Measurements from ENCODE around the gene BAHCC1. TPM values are rescaled to one million over a fixed set of nuclear protein-coding genes. Genes with fewer than 3 reads are reported as not detected.

Gene BAHCC1
- total RNA-seq, 1 donor from 2014 or later, result 0.91 TPM

GRCh38 chr17:81373536-81374160, 21.6 kb upstream of the BAHCC1 start:
- intact Hi-C loops (cut with micrococcal nuclease), result no loop called here
- H3K4me1 Mint-ChIP-seq (ENCODE audit: low read depth), result no peaks in the 10 kb centered on the region
- no peaks in the 10 kb centered on the region for H3K27me3 Mint-ChIP-seq (ENCODE audit: low read depth)
- H3K36me3 Mint-ChIP-seq (ENCODE audit: low read depth), result no peaks in the 10 kb centered on the region
- no peak for DNase-seq (ENCODE audit: low spot score)
- H3K27ac Mint-ChIP-seq, result no peak overlapping the region
- no peak overlapping the region for H3K4me3 Mint-ChIP-seq (ENCODE audit: low read depth)
- no peaks in the 10 kb centered on the region for H3K9me3 Mint-ChIP-seq

- H3K4me3 Mint-ChIP-seq (ENCODE audit: low read depth), result no peak overlapping the region
- intact Hi-C loops (cut with micrococcal nuclease), result no loop called here
- no peak overlapping the region for H3K27ac Mint-ChIP-seq
- no peak for DNase-seq (ENCODE audit: low spot score)
- H3K4me1 Mint-ChIP-seq (ENCODE audit: low read depth), result no peaks in the 10 kb centered on the region
- no peaks in the 10 kb centered on the region for H3K9me3 Mint-ChIP-seq
- H3K36me3 Mint-ChIP-seq (ENCODE audit: low read depth), result no peaks in the 10 kb centered on the region
- no peaks in the 10 kb centered on the region for H3K27me3 Mint-ChIP-seq (ENCODE audit: low read depth)
Observed at GRCh38 chr17:81374890-81375289, 20.4 kb upstream of the BAHCC1 start.

- H3K9me3 Mint-ChIP-seq, result no peaks in the 10 kb centered on the region
- no peaks in the 10 kb centered on the region for H3K36me3 Mint-ChIP-seq (ENCODE audit: low read depth)
- DNase-seq (ENCODE audit: low spot score), result no peak
- intact Hi-C loops (cut with micrococcal nuclease), result no loop called here
- no peak overlapping the region for H3K27ac Mint-ChIP-seq
- no peaks in the 10 kb centered on the region for H3K27me3 Mint-ChIP-seq (ENCODE audit: low read depth)
- H3K4me1 Mint-ChIP-seq (ENCODE audit: low read depth), result no peaks in the 10 kb centered on the region
- H3K4me3 Mint-ChIP-seq (ENCODE audit: low read depth), result no peak overlapping the region
Observed at GRCh38 chr17:81376946-81377714, 18.1 kb upstream of the BAHCC1 start.

- intact Hi-C loops (cut with micrococcal nuclease), result no loop called here
- no peaks in the 10 kb centered on the region for H3K36me3 Mint-ChIP-seq (ENCODE audit: low read depth)
Observed at GRCh38 chr17:81378941-81379511, 16.2 kb upstream of the BAHCC1 start.

GRCh38 chr17:81379523-81379942, 15.7 kb upstream of the BAHCC1 start:
- no peak for DNase-seq (ENCODE audit: low spot score)
- Mint-ChIP-seq H3K36me3 (ENCODE audit: low read depth) (no peaks in the 10 kb centered on the region), H3K4me1 (ENCODE audit: low read depth) (no peaks in the 10 kb centered on the region), H3K27ac (no peak overlapping the region), H3K4me3 (ENCODE audit: low read depth) (no peak overlapping the region), H3K9me3 (no peaks in the 10 kb centered on the region), H3K27me3 (ENCODE audit: low read depth) (no peaks in the 10 kb centered on the region)
- intact Hi-C loops (cut with micrococcal nuclease), result no loop called here

More at GRCh38 chr17:81378941-81379511, 16.2 kb upstream of the BAHCC1 start:
- DNase-seq (ENCODE audit: low spot score), result no peak
- H3K27me3 Mint-ChIP-seq (ENCODE audit: low read depth), result no peaks in the 10 kb centered on the region
- no peaks in the 10 kb centered on the region for H3K9me3 Mint-ChIP-seq
- no peak overlapping the region for H3K4me3 Mint-ChIP-seq (ENCODE audit: low read depth)
- H3K27ac Mint-ChIP-seq, result no peak overlapping the region
- no peaks in the 10 kb centered on the region for H3K4me1 Mint-ChIP-seq (ENCODE audit: low read depth)

GRCh38 chr17:81380131-81380530, 15.1 kb upstream of the BAHCC1 start:
- no peaks in the 10 kb centered on the region for H3K36me3 Mint-ChIP-seq (ENCODE audit: low read depth)
- H3K27ac Mint-ChIP-seq, result no peak overlapping the region
- peaks cover 4% of the 10 kb centered on the region for H3K27me3 Mint-ChIP-seq (ENCODE audit: low read depth)
- no peaks in the 10 kb centered on the region for H3K4me1 Mint-ChIP-seq (ENCODE audit: low read depth)
- intact Hi-C loops (cut with micrococcal nuclease), result no loop called here
- H3K4me3 Mint-ChIP-seq (ENCODE audit: low read depth), result no peak overlapping the region
- DNase-seq (ENCODE audit: low spot score), result no peak
- no peaks in the 10 kb centered on the region for H3K9me3 Mint-ChIP-seq

GRCh38 chr17:81380666-81381518, 14.4 kb upstream of the BAHCC1 start:
- H3K4me1 Mint-ChIP-seq (ENCODE audit: low read depth), result no peaks in the 10 kb centered on the region
- H3K9me3 Mint-ChIP-seq, result no peaks in the 10 kb centered on the region
- DNase-seq (ENCODE audit: low spot score), result no peak
- intact Hi-C loops (cut with micrococcal nuclease), result no loop called here
- no peak overlapping the region for H3K27ac Mint-ChIP-seq
- no peak overlapping the region for H3K4me3 Mint-ChIP-seq (ENCODE audit: low read depth)
- no peaks in the 10 kb centered on the region for H3K36me3 Mint-ChIP-seq (ENCODE audit: low read depth)
- H3K27me3 Mint-ChIP-seq (ENCODE audit: low read depth), result peaks cover 12% of the 10 kb centered on the region

GRCh38 chr17:81381632-81382577, 13.4 kb upstream of the BAHCC1 start:
- no peaks in the 10 kb centered on the region for H3K36me3 Mint-ChIP-seq (ENCODE audit: low read depth)
- H3K4me1 Mint-ChIP-seq (ENCODE audit: low read depth), result peaks cover 3% of the 10 kb centered on the region
- no peak overlapping the region for H3K4me3 Mint-ChIP-seq (ENCODE audit: low read depth)
- no peak overlapping the region for H3K27ac Mint-ChIP-seq
- DNase-seq (ENCODE audit: low spot score), result no peak
- peaks cover 17% of the 10 kb centered on the region for H3K27me3 Mint-ChIP-seq (ENCODE audit: low read depth)
- intact Hi-C loops (cut with micrococcal nuclease), result no loop called here
- no peaks in the 10 kb centered on the region for H3K9me3 Mint-ChIP-seq

- H3K36me3 Mint-ChIP-seq (ENCODE audit: low read depth), result no peaks in the 10 kb centered on the region
- intact Hi-C loops (cut with micrococcal nuclease), result no loop called here
- H3K27me3 Mint-ChIP-seq (ENCODE audit: low read depth), result peaks cover 18% of the 10 kb centered on the region
- no peak overlapping the region for H3K27ac Mint-ChIP-seq
- peaks cover 3% of the 10 kb centered on the region for H3K4me1 Mint-ChIP-seq (ENCODE audit: low read depth)
- no peaks in the 10 kb centered on the region for H3K9me3 Mint-ChIP-seq
- H3K4me3 Mint-ChIP-seq (ENCODE audit: low read depth), result no peak overlapping the region
- DNase-seq (ENCODE audit: low spot score), result no peak
Observed at GRCh38 chr17:81382851-81383250, 12.4 kb upstream of the BAHCC1 start.

- DNase-seq (ENCODE audit: low spot score), result no peak
- H3K4me3 Mint-ChIP-seq (ENCODE audit: low read depth), result no peak overlapping the region
- no peak overlapping the region for H3K27ac Mint-ChIP-seq
- no peaks in the 10 kb centered on the region for H3K9me3 Mint-ChIP-seq
- intact Hi-C loops (cut with micrococcal nuclease), result no loop called here
- no peaks in the 10 kb centered on the region for H3K36me3 Mint-ChIP-seq (ENCODE audit: low read depth)
- peaks cover 3% of the 10 kb centered on the region for H3K4me1 Mint-ChIP-seq (ENCODE audit: low read depth)
- peaks cover 26% of the 10 kb centered on the region for H3K27me3 Mint-ChIP-seq (ENCODE audit: low read depth)
Observed at GRCh38 chr17:81383504-81384421, 11.5 kb upstream of the BAHCC1 start.

GRCh38 chr17:81384929-81385319, 10.3 kb upstream of the BAHCC1 start:
- intact Hi-C loops (cut with micrococcal nuclease), result loop anchor here (5.0 kb wide), 1 partner anchor 97 kb away; no protein-coding TSS in a partner anchor
- Mint-ChIP-seq H3K36me3 (ENCODE audit: low read depth) (no peaks in the 10 kb centered on the region), H3K27me3 (ENCODE audit: low read depth) (peaks cover 32% of the 10 kb centered on the region), H3K27ac (no peak overlapping the region), H3K4me1 (ENCODE audit: low read depth) (peaks cover 6% of the 10 kb centered on the region), H3K9me3 (no peaks in the 10 kb centered on the region), H3K4me3 (ENCODE audit: low read depth) (no peak overlapping the region)
- no peak for DNase-seq (ENCODE audit: low spot score)

All from activated T-helper 2 cell treated with anti-CD3 and anti-CD28 coated beads, Interferon-gamma antibody, Interleukin-2, Interleukin-4, amounts not matched to agents 10 μg/mL and 5 μg/mL and 100 μg/mL, durations not matched to agents 14 hours and 24 hours and 36 hours (primary cell).